Right hindlimb (tissue), 1 donor: Measurements from ENCODE around the gene SGSM1.
"Not testable (repeated sequence)": the region's sequence is repeated elsewhere in the genome, so short reads cannot be mapped to it uniquely, and the experiment has no call there.

Experiments
- DNase-seq: peaks from one replicate; pipeline ENCODE4 v3.0.0-alpha.2; 2018

SGSM1 gene

DNA sequence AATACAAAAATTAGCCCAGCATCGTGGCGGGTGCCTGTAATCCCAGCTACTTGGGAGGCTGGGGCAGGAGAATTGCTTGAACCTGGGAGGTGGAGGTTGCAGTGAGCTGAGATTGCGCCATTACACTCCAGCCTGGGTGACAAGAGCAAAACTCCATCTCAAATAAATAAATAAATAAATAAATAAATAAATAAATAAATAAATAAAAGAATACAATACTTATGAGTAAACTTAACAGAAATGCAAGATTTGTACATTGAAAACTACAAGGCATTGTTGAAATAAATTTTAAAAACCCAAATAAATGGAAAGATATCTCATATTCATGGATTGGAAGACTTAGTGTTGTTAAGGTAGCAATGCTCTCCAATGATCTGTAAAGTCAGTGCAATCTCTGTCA is 101.1 kb downstream of the SGSM1 start:
- DNase-seq: not testable (repeated sequence)

DNA sequence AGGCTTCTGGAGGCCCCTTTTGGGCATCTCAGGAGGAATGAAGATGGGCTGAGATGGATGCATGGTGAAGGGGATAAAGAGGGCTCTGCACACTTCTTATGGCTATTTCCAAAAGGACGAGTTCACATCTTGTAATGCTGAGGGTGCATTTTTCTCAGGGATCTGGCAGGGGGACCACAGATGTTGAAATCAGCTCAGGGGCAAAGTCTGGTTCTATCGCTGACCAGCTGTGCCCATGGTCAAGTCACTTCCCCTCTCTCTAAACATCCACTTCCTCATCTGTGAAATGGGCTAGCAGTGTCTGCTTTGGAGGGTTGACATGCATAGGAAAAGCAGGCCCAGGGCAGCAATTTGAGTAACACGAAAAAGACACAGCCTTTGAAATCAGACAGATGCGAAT is 114.0 kb downstream of the SGSM1 start:
- no peak for DNase-seq

DNA sequence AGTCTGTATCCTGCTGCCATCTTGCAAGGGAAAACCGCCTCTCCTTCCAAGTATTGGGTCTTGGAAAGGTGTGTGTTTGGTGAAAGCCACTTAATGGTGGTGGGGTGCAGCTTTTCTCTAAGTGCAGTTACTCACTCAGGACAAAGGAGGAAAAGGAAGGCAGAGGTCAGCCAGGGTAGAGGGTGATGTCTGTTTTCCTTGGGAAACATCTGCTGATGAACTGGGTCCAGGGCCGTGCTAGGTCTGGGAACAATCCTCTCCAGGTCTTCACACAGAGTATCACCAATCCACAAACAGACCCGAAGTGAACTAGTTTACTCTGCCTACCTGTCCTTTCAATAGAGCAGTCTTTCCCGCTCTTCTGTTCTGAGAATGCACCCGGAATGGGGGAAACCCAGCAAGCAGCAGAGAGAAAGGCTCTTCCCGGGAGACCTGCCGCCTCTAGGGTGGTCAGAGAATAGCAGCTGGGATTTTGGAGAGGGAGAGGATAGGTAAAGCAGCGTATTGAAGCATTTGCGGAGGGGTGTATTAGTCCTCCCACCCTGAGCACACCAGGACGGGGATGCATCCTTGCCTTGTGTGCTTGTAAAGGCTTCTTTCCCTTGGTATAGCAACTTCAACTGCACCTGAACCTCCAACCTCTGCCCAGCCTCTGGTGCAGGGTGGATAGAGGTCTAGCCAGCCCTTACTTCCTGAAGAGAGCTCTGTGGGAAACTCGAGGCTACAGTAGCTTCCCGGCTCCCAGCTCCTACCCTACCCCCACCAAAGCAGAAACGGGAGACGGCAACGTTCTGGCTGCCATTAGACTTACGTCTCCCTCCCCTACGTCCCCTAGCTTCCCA is 119.8 kb downstream of the SGSM1 start:
- no peak for DNase-seq

DNA sequence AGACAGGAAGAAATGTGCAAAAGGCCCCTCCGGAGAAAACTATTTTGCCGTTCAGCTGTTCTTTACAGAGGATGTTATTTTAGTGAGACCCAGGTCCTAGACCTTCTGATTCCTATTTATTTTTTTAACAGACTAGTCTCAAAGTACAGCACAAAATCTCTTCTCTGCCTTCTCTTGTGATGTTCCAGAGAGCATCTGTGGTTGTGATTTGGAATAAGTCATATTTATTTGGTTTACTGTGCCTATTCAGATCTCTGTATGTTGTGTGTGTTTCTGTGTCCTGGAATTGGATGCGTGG is 120.4 kb downstream of the SGSM1 start:
- DNase-seq: no peak

DNA sequence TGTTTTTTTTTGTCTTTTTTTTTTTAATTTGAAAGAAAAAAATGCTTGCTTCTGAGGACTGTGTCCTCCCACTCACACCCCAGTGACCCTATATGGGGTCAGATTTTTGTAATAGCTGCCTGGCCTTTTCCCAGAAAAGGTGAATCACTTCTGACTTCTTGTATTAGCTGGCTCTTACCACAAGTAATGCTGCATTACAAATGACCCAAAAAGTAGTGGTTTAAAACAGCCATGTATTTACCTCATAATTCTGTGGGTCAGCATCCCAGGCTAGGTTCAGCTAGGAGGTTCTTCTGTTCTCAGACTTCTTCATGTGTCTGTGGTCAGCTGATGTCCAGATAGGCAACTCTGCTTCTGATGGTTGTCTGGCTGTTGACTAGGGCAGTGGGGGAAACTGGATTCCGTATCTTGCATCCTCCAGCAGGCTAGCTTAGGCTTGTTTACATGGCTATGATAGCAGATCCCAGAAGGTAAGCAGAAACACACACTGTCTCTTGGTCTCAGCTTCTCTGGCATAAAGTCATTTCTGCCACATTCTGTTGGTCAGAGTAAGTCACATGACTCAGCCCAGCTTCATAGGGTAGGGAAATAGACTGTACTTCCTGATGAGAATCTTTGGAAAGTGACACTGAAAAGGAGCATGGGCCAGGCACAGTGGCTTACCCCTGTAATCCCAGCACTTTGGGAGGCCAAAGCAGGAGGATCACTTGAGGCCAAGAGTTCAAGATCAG is 121.0 kb downstream of the SGSM1 start:
- DNase-seq: no peak

DNA sequence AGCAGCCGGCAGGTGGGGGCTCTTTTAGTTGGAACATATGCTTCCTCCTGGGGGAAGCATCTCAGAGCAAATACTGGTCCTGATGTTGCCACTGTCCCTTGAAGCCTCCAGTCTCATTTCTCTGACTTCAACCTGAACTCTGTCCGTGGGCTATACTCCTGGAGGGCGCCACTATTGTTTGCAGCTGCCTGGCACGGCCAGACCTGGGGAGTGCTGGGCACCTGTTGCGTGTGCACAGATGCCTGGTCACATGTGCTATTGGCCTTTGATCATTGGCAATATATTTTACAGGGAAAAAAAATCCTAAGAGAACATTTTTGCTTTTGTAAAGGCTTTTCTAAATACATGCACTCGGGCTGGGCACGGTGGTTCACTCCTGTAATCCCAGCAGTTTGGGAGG is 122.3 kb downstream of the SGSM1 start:
- no peak for DNase-seq

DNA sequence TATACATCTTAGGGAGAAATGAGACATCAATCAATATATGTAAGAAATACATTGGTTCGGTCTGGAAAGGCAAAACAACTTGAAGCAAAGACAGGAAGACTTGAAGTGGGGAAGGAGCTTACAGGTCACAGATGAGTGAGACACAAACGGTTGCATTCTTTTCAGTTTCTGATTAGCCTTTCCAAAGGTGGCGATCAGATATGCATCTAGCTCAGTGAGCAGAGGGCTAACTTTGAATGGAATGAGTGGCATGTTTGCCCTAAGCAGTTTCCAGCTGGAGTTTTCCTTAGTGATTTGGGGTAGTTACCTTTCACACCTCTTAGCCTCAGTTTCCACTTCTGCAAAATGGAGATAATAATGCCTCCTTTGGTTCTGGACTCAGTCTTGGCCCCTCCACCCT is 124.7 kb downstream of the SGSM1 start:
- no peak for DNase-seq

DNA sequence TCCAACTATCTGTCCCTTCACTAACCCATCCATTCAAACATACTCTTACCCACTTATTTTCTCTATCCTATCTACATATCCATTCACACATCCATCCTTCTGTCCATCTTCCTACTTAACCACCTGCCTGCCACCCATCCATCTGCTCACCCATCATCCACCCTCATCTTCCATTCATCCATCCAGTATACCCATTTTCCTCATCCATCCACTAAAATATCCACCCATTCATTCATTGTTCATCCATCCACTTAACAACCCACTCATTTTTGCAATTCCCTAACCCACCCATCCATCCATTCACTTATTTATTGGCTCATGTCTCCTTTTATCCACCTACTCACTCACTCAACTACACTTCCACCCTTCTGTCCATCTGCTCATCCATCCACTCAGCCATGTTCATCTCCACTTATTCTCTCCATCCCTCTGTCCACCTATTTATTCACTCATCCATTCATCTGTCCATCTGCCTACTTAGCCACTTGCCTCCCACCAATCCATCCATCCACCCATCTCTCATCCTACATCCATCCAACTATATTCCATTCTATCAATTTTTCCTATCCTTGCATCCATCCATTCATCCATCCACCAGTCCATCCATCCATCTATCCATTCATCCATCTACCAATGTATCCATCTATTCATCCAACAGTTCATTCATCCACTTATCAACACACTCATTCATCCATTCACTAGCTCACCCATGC is 129.9 kb downstream of the SGSM1 start:
- DNase-seq: no peak

DNA sequence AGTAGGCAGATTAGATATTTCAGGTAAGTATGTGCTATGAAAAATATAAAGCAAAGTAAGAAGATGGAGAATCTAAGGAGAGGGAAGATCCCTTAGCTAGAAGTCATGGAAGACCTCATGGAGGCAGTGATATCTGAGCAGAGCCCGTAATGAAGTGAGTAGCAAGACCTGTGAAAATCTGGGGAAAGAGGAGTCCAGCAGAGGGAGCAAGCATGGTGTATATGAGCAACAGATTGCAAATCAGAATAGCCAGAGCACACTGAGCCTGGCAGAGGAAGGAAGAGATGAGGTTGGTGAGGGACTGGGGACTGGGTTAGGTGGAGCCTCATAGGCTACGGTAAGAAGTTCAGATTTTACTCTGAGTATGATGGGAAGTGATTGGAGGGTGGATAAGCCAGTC is 131.1 kb downstream of the SGSM1 start:
- DNase-seq: no peak

DNA sequence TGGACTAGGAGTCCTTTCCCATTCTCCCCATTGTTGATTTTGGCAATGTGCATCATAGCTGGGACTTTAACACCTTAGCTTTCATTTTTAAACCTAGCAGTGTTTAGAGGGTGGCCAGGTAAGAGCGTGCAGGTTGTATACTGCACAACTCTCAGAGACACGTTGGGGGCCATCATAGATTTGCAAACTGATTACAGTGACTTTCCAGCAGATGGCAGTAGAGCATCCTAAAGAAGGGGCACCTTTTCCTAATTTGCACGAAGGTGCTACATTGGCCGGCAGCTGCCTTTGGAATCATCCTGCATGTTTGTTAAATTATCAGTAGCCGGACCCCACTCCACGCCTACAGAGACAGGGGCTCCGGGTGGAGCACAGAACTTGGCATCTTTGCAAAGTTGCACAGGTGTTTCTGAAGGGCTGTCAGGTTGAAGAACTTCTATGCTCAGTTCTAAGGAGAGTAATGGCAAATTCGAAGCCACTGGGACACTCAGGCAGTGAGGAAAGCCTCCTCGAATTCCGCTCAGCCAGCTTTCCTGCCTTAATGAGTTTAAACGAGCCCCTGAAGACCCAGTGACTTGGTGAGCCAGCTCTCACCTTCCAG is 132.8 kb downstream of the SGSM1 start:
- DNase-seq: no peak

DNA sequence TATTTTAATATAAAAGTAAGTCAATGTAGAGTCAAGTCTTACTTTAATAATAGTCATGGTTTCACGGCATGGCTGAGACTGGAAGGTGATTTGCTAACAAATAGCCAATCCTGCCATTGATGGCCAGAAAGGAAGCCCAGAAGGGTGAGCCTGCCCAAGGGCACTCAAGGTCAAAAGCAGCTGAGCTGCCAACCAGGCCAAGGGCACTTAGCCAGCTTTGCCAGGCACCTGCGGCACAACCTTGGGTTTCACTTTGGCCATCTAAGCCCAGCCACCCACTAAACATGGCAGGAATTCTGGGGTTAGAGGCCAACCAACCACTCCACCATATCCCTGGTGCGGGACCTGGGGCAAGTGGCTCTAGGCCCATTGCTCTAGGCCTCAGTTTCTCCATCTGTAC is 136.3 kb downstream of the SGSM1 start:
- DNase-seq: no peak

DNA sequence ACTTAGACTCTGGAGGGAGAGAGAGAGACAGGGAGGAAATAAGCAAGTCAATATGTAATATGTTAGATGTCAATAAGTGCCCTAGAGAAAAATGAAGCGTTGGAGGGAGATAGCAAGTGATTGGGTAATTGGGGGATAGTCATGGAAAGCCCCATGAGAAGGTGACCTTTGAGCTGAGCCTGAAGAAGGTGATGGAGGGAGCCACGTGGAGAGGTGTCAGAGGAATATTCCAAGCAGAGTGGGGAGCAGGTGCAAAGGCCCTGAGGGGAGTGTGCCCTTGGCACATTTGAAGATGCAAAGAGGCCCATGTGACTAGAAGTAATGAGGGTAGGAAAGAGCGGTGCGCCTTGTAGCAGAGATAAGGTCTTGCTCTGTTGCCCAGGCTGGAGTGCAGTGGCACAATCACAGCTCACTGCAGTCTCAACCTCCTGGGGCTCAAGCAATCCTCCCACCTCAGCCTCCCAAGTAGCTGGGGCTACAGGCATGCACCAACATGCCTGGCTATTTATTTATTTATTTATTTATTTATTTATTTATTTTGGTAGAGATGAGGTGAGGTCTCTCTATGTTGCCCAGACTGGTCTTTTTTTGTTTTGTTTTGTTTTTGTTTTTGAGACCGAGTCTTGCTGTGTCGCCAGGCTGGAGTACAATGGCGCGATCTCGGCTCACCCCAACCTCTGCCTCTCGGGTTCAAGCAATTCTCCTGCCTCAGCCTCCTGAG is 138.4 kb downstream of the SGSM1 start:
- no peak for DNase-seq

DNA sequence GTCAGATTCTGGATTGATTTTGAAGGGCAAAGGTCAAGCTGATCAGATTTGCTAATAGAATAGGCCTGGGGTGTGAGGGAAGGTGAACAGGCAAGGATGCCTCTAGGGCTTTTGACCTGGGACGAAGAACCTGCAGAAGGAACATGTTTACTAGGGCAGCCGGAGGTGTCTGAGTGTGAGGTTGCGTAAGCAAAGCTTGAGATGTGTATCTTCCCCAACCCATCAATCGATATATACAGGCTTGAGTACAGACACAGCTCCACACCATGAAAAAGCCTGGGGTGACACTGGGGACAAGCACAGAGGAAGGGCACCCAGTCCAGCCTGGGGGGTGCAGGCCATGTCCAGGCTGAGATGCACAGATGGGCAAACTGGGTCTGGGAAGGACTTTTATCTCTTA is 139.4 kb downstream of the SGSM1 start:
- no peak for DNase-seq

DNA sequence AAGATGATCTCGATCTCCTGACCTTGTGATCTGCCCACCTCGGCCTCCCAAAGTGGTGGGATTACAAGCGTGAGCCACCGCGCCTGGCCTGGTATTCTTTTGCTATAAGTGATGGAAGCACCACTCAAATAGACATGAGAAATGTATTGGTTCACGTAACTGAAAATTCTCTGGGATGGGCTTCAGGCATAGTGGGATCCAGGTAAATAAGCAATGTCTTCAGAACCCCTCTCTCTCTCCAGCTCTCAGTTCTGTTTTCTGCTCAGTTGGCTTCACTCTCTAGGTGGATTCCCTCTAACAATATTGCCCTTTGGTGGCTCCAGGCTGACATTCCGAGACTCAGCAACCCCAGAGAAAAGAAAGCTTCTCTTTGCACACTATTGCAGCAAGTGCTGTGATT is 141.4 kb downstream of the SGSM1 start:
- no peak for DNase-seq

DNA sequence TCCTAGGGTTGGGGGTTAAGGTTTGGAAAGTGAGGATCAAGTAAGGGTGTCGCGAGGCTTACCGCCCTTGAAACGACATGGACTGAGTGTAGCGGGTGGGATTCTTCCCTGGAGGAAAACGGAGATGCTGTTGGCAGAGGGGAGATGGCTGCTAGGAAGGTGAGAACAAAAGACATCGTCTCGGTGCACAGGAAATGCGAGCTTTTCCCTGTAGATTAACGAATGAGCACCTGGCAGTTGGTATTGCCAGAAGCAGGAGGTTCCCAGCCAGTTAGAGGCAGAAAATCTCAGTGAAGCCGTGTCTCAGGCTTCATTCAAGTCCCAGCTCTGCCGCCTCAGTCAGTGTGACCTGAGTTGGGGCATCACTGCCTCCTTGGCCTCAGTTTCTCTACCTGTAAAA is 141.9 kb downstream of the SGSM1 start:
- DNase-seq: no peak

DNA sequence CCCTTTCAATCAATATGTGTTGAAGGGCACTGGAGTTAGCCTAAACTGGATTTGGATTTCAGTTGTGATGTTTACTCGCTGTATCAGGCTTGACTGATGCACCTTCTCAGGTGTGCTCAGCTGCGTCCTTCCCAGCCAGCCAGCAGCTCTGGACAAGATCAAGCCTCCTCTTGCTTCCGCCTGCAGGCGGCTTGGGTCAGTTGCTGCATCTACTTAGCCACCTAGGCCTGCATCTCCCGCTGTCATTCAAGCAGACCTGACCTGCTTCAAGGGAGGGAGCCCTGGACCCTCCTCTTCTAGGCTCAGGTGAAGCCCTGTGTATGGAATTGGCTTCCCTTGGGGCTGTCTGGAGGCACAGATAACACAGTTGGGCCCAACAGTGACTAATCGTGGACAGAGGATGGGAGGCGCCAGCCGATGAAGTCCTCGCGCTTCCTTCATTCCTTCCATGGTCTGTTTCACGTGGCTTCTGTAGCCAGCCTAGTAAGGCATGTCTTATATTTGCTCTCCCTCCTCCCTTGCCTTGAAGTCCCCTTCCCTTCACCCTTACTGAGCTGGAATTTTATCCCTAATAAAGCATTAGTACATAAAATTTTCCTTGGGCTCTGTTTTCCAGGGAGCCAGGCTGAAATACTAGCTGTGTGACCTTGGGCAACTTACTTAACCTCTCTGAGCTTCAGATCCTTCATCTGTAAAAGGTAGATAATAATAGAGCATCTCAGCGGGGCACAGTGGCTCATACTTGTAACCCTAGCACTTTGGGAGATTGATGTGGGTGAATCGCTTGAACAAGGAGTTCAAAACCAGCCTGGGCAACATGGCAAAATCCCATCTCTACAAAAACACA is 142.6 kb downstream of the SGSM1 start:
- no peak for DNase-seq

DNA sequence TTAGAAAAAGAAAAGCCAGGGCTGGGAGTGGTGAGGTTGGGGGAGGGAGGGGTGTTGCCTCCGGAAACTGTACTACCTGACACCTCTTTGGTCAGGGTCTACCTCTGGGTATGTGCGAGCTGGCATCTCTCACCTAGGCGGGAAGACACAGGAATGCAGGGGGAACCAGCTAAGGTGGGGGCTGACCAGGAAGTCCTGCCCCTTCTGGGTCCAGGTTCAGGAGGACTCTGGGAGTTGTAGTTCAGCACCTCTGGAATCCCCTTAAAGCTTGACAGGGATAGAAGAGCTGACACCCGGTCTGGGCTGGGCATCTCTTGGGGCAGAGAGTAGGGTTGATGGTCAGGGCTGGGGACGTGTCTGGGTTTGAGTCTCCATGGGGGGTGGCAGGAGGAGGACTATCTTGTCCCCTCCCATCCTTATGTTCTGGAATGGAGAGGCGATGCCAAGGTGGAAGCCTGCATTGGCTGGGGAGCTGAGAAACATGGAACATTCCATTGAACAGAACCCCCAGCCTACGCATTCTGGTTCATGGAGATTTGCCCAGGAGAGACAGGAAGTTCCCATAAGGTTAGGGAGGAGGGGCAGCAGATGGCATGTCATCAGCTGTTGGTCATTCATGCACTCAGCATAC is 144.4 kb downstream of the SGSM1 start:
- DNase-seq: no peak

DNA sequence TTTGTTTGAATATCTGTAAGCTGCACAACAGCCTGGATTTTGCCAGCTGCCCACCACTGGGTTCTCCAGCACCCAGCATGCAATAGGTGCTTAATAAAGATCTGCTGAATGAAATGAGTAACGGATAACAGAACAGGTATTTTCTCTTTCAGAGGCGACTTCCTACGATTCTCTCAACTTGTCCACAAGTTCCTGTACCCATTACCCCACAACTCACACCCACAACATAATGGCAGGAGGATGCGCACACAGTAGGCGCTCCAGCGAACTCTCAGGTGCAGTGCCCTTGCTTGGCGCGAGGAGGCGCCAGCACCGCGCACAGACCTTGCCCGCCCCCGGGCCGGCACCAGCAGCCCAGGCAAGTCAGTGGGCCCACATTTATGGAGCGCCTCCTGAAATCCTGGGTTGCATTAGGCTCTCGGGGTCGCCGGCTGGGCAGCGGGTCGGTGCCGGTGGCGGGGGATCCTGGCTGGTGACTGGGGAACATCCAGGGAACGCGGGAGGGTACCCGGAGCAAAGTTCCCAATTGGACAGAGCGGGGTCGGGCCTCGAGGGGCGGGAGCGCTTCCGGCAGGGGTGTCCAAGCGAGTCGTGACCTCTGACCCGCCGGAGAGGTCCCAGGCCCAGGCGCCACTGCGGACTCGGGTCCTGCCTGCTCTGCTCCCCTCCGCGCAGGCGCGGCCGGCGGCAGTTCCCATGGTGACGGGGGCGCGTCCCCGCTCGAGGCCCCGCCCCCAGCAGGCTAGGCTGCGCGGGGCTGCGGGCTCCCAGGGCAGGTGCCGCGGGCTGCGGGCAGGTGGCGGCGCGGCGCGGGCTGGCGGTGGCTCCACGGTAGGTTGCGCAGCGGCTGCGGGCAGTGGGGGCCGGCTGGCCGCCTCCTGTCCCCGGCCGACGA is 146.2 kb downstream of the SGSM1 start, which contains the start of gene KIAA1671:
Gene KIAA1671, plus strand, starts transcription at position 775 of the 895 bp plus-strand sequence. CDS start 75,284 bp downstream, outside the sequence.
- peak; percentile 87 for DNase-seq

DNA sequence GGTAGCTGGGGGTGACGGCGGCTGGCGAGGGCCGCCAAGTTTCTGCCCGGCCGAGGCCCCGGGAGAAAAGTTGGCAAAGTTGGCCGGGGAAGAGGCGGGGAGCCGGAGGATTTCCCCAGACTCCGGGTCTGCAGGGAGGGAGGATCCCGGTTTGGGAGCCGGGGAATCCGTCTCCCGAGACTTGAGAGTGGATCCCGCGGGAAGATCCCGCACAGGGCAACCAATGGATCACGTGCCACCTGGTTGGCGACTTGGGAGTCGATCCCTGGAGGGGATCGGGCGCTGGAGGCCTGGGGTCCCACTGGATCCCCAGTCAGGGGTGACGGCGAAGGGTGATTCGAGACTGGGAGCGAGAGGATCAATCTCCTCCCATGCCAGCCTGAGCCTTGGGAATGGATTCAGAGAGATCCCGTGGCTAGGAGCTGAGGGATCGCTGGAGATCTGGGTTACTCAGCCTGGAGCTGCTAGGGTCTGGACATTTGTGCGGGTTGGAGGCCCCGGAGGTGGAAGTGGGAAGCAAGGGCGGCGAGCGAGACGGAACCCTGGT is 146.9 kb downstream of the SGSM1 start:
- peak; percentile 28 for DNase-seq
